HCT116 (cell line): ENCODE data around the gene ZZZ3. TPM values are rescaled to one million over a fixed set of nuclear protein-coding genes. Genes with fewer than 3 reads are reported as not detected.

Source experiments
- ATAC-seq: fragments of 200-7000 bp; cut with Tn5 transposase; 2 replicates; pipeline ENCODE4 v1.9.1; 2020; ENCODE audit warnings: mild to moderate bottlenecking, moderate library complexity
- BruUV-seq: library from RNA; stranded (reverse); fragments of 400-500 nt; replicated peaks from 2 replicates; lab custom pipeline; 2021; lab: Mats Ljungman, UMichigan
- CTCF ChIA-PET: fragments of 300-600 bp; sonication (Branson Sonifier 250); formaldehyde crosslinking; loops from one replicate; lab custom pipeline; 2021; ENCODE audit warnings: antibody characterized with exemption; lab: Charles Lee
- POLR2A ChIA-PET: fragments of 300-600, 350-600 bp; sonication (Branson Sonifier 250); formaldehyde crosslinking; loops from one replicate; lab custom pipeline; 2021; ENCODE audit warnings: antibody characterized with exemption; lab: Charles Lee
- RAD21 ChIA-PET, 2 experiments: fragments of 300-600 bp; sonication (Branson Sonifier 250); formaldehyde crosslinking; loops; one replicate each; lab custom pipeline; 2023; ENCODE audit warnings: low total read pairs in 2 of 2; ENCODE audit not compliant: uncharacterized antibody in 2 of 2, unreplicated experiment in 2 of 2, low non-redundant PET in 1 of 2; lab: Charles Lee
- DNase-seq: peaks from one replicate; pipeline ENCODE4 v3.0.0-alpha.2; 2010; ENCODE audit warnings: low read depth, low spot score
- H2AFZ ChIP-seq: fragments of 200-600 bp; shearing (Covaris generic), sonication (generic); 2 replicates; pipeline ENCODE4 v1.6.1; 2017; ENCODE audit warnings: low read depth, mixed run types, mixed read lengths, antibody characterized with exemption, low read length; ENCODE audit not compliant: poor library complexity, severe bottlenecking
- H3K27ac ChIP-seq: 2 replicates; pipeline ENCODE4 v1.5.1; 2012; ENCODE audit warnings: low read depth, low read length
- H3K27me3 ChIP-seq: fragments of 200-600 bp; sonication (generic); 2 replicates; pipeline ENCODE4 v1.6.1; 2016; ENCODE audit warnings: mixed run types, low read length, mixed read lengths; ENCODE audit not compliant: insufficient read depth
- H3K36me3 ChIP-seq, 2 experiments: fragments of 200-500 bp in 1 of 2; fragments of 200-600 bp in 1 of 2; sonication (Bioruptor generic) in 1 of 2; sonication (generic) in 1 of 2; 2 replicates each; pipeline versions ENCODE4 v1.5.1 to v1.6.1; 2014 to 2016; ENCODE audit warnings: low read length in 2 of 2, inconsistent platforms in 1 of 2, mixed read lengths in 1 of 2, mixed run types in 1 of 2; ENCODE audit not compliant: insufficient read depth in 2 of 2, control insufficient read depth in 1 of 2
- H3K4me1 ChIP-seq, 2 experiments: fragments of 200-600 bp in 1 of 2; sonication (generic) in 1 of 2; 2 replicates each; pipeline versions ENCODE4 v1.5.1 to v1.6.1; 2012 to 2017; ENCODE audit warnings: low read length in 2 of 2, inconsistent platforms in 1 of 2, mild to moderate bottlenecking in 1 of 2, mixed read lengths in 1 of 2, mixed run types in 1 of 2, moderate library complexity in 1 of 2; ENCODE audit not compliant: insufficient read depth in 2 of 2, control insufficient read depth in 1 of 2
- H3K4me2 ChIP-seq: fragments of 200-600 bp; sonication (generic); 2 replicates; pipeline ENCODE4 v1.6.1; 2017; ENCODE audit warnings: mixed run types, low read length, mixed read lengths
- H3K4me3 ChIP-seq, 2 experiments: fragments of 200-600 bp in 1 of 2; sonication (generic) in 1 of 2; replicated peaks in 1 of 2; 2 replicates each; pipeline ENCODE4 v1.5.1; 2011 to 2016; ENCODE audit warnings: low read length in 2 of 2, control low read depth in 1 of 2, low read depth in 1 of 2, mild to moderate bottlenecking in 1 of 2, mixed read lengths in 1 of 2, mixed run types in 1 of 2
- H3K79me2 ChIP-seq: fragments of 200-600 bp; sonication (generic); 2 replicates; pipeline ENCODE4 v1.6.1; 2017; ENCODE audit warnings: mild to moderate bottlenecking, mixed run types, low read length, moderate library complexity, mixed read lengths; ENCODE audit not compliant: insufficient read depth
- H3K9ac ChIP-seq: fragments of 200-600 bp; sonication (generic); 2 replicates; pipeline ENCODE4 v1.6.1; 2016; ENCODE audit warnings: low read length, mixed read lengths
- H3K9me2 ChIP-seq: fragments of 200-600 bp; sonication (generic), shearing (Covaris generic); 2 replicates; pipeline ENCODE4 v1.6.1; 2017; ENCODE audit warnings: mixed run types, mild to moderate bottlenecking, moderate library complexity; ENCODE audit not compliant: insufficient read depth
- H3K9me3 ChIP-seq, 2 experiments: fragments of 200-500 bp in 1 of 2; fragments of 200-600 bp in 1 of 2; sonication (Bioruptor generic) in 1 of 2; sonication (generic) in 1 of 2; 2 replicates each; pipeline ENCODE4 v1.6.1; 2014 to 2017; ENCODE audit warnings: low read length in 2 of 2, mixed read lengths in 2 of 2, inconsistent platforms in 1 of 2, low read depth in 1 of 2, mild to moderate bottlenecking in 1 of 2, mixed run types in 1 of 2, moderate library complexity in 1 of 2; ENCODE audit not compliant: control insufficient read depth in 1 of 2, insufficient read depth in 1 of 2
- H4K20me1 ChIP-seq: fragments of 200-600 bp; sonication (generic), shearing (Covaris generic); 2 replicates; pipeline ENCODE4 v1.6.1; 2017; ENCODE audit warnings: mixed run types, mild to moderate bottlenecking, moderate library complexity; ENCODE audit not compliant: insufficient read depth
- CBX3 ChIP-seq: IDR thresholded peaks from 2 replicates; pipeline ENCODE4 v1.6.1; 2012; ENCODE audit warnings: low read depth
- EGR1 ChIP-seq: IDR thresholded peaks from 2 replicates; pipeline ENCODE4 v1.6.1; 2012; ENCODE audit warnings: low read depth
- EZH2phosphoT487 ChIP-seq: fragments of 200-600 bp; IDR thresholded peaks from 2 replicates; pipeline ENCODE4 v1.6.1; 2018; ENCODE audit warnings: antibody characterized with exemption, borderline replicate concordance
- FOSL1 ChIP-seq: IDR thresholded peaks from 2 replicates; pipeline ENCODE4 v1.6.1; 2012; ENCODE audit warnings: low read depth
- JUND ChIP-seq: IDR thresholded peaks from 2 replicates; pipeline ENCODE4 v1.6.1; 2012
- POLR2AphosphoS5 ChIP-seq: IDR thresholded peaks from 2 replicates; pipeline ENCODE4 v1.6.1; 2011; ENCODE audit warnings: mild to moderate bottlenecking, low read depth, low read length, moderate library complexity
- RAD21 ChIP-seq: IDR thresholded peaks from 2 replicates; pipeline ENCODE4 v1.6.1; 2012; ENCODE audit warnings: low read depth, mild to moderate bottlenecking
- SP1 ChIP-seq: IDR thresholded peaks from 2 replicates; pipeline ENCODE4 v1.6.1; 2012; ENCODE audit warnings: low read depth
- TCF7L2 ChIP-seq: IDR thresholded peaks from 2 replicates; pipeline ENCODE4 v1.7.0; 2011; ENCODE audit warnings: borderline replicate concordance, inconsistent platforms; ENCODE audit not compliant: insufficient read depth, insufficient read length; ENCODE audit errors: extremely low read depth
- ZBTB33 ChIP-seq: IDR thresholded peaks from 2 replicates; pipeline ENCODE4 v1.6.1; 2011; ENCODE audit warnings: mild to moderate bottlenecking, low read length, moderate library complexity; ENCODE audit not compliant: insufficient replicate concordance; ENCODE audit errors: extremely low read depth
- ZFX ChIP-seq: fragments of 450-650 bp; IDR thresholded peaks from 2 replicates; pipeline ENCODE4 v1.6.1; 2017
- ZNF274 ChIP-seq: fragments of 200-500 bp; sonication (Bioruptor generic); IDR thresholded peaks from 2 replicates; pipeline ENCODE4 v1.6.1; 2014; ENCODE audit warnings: mild to moderate bottlenecking, low read depth, low read length, inconsistent platforms
- intact Hi-C: fragments of 100-400 bp; cut with micrococcal nuclease; formaldehyde crosslinking; loops from 2 replicates; pipeline ENCODE4 v1.10.0; 2022
- total RNA-seq: library from RNA; stranded (reverse); gene quantifications from one replicate; pipeline ENCODE4 v1.2.1, GENCODE V29; 2021; ENCODE audit not compliant: unreplicated experiment
- TF ChIP-seq, protein P1 (sequence below): IDR thresholded peaks from 2 replicates; pipeline ENCODE4 v1.6.1; 2012

The ZZZ3 gene
- total RNA-seq, 1 experiment from 2014 or later = 48.9 TPM

- no peak for TF ChIP-seq RAD21
- TF ChIP-seq FOSL1 = no peak
- no peak for TF ChIP-seq EZH2phosphoT487
- TF ChIP-seq JUND = no peak
- TF ChIP-seq TCF7L2 = no peak
- TF ChIP-seq, all 23 proteins: peak for 0
Observed at GRCh38 chr1:77672374-77672773, 10.1 kb downstream of the ZZZ3 start (continued).

DNA sequence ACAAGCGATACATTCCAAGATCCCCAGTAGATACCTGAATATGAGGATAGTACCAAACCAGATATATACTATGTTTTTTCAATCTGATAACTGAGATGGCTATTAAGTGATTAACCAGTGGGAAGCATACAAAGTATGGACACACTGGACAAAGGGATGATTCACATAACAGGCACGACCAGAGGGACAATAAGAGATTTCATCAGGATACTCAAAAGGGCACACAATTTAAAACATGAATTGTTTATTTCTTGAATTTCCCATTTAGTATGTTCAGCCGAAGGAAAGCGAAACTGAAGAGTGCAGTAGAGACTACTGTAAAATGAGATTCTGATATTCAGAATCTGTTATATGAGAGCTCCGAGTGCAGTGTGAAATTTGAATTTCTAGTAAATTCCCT lies 10.6 kb downstream of the ZZZ3 start:
- no peaks in the 10 kb centered on the region; a peak in 1 of 4 replicates for H3K36me3 ChIP-seq
- RAD21 ChIA-PET = no interaction called here
- no peak overlapping the region for H3K4me3 ChIP-seq
- H3K4me1 ChIP-seq = no peaks in the 10 kb centered on the region
- H3K9ac ChIP-seq = no peak overlapping the region
- POLR2A ChIA-PET = no interaction called here
- H3K27ac ChIP-seq = no peak overlapping the region
- H3K9me3 ChIP-seq = no peaks in the 10 kb centered on the region
- H4K20me1 ChIP-seq = peaks cover 42% of the 10 kb centered on the region; the same call in 1 of the 2 replicates
- no TSS peak for BruUV-seq
- H2AFZ ChIP-seq = no peak overlapping the region
- DNase-seq (no peak), ATAC-seq (no peak)
- H3K27me3 ChIP-seq = no peaks in the 10 kb centered on the region
- intact Hi-C loops = no loop called here
- H3K4me2 ChIP-seq = no peak overlapping the region
- H3K79me2 ChIP-seq = peaks cover 100% of the 10 kb centered on the region
- no peaks in the 10 kb centered on the region for H3K9me2 ChIP-seq
- CTCF ChIA-PET = no interaction called here
- no peak for TF ChIP-seq SP1
- TF ChIP-seq RAD21 = no peak
- TF ChIP-seq POLR2AphosphoS5 = no peak
- TF ChIP-seq FOSL1 = no peak
- TF ChIP-seq, protein P1, sequence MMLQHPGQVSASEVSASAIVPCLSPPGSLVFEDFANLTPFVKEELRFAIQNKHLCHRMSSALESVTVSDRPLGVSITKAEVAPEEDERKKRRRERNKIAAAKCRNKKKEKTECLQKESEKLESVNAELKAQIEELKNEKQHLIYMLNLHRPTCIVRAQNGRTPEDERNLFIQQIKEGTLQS = no peak
- no peak for TF ChIP-seq EGR1
- TF ChIP-seq CBX3 = no peak
- no peak for TF ChIP-seq ZNF274
- no peak for TF ChIP-seq ZFX
- TF ChIP-seq ZBTB33 = no peak
- TF ChIP-seq EZH2phosphoT487 = no peak
